Measurements from ENCODE around the gene SYNPO2L. TPM values are rescaled to one million over a fixed set of nuclear protein-coding genes. Genes with fewer than 3 reads are reported as not detected.
"Not testable (repeated sequence)": the region's sequence is repeated elsewhere in the genome, so short reads cannot be mapped to it uniquely, and the experiment has no call there.

SYNPO2L gene
- total and polyA plus RNA-seq, 4 donors: 0.13 to 0.63 (median 0.18) TPM; not detected in 1

GRCh38 chr10:73674546-73674945 is 18.7 kb upstream of the SYNPO2L start:
- H3K27ac ChIP-seq (ENCODE audit: low read depth in 1 of 2, low read length in 2 of 2); H3K4me3 ChIP-seq (ENCODE audit: low read length in 2 of 2); H3K27me3 ChIP-seq (ENCODE audit: control insufficient read depth in 1 of 2, insufficient read depth in 2 of 2, low read length in 1 of 2); H3K4me1 ChIP-seq (ENCODE audit: control insufficient read depth in 1 of 2, insufficient read depth in 2 of 2, low read length in 2 of 2); DNase-seq; intact Hi-C loops (cut with DNase I); ATAC-seq (ENCODE audit: low FRiP score); H3K9me3 ChIP-seq (ENCODE audit: control insufficient read depth, low read length); H3K36me3 ChIP-seq (ENCODE audit: control insufficient read depth in 1 of 2, insufficient read depth in 2 of 2, low read length in 1 of 2): not testable (repeated sequence)
- WGBS, 2 donors: 95 to 96% methylated on average over 12 to 15 of the region's 20 CpGs

DNA sequence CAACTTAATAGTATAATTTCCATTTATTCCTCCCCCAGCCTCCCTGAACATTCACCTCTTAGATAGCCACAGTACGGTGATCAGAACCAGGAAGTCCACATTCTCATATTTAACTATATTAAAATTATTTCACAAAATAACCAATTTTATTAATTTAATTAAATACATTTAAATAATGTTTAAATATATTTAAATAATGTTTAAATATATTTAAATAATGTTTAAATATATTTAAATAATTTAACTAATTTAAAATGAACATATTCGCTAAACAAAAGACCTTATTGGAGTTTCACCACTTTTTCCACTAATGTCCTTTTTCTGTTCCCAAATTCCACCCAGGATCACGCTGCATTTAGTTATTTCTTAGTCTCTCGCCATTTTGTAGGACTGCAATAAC is 12.5 kb upstream of the SYNPO2L start:
- WGBS, 2 donors: 81 to 90% methylated on average over 2 to 3 of the region's 4 CpGs
- ATAC-seq (ENCODE audit: low FRiP score); intact Hi-C loops (cut with DNase I): not testable (repeated sequence)

GRCh38 chr10:73666153-73666809 is 10.5 kb upstream of the SYNPO2L start:
- DNase-seq; H3K9me3 ChIP-seq (ENCODE audit: control insufficient read depth, low read length); H3K36me3 ChIP-seq (ENCODE audit: control insufficient read depth in 1 of 2, insufficient read depth in 2 of 2, low read length in 1 of 2); H3K27ac ChIP-seq (ENCODE audit: low read depth in 1 of 2, low read length in 2 of 2); H3K4me1 ChIP-seq (ENCODE audit: control insufficient read depth in 1 of 2, insufficient read depth in 2 of 2, low read length in 2 of 2); H3K4me3 ChIP-seq (ENCODE audit: low read length in 2 of 2); ATAC-seq (ENCODE audit: low FRiP score); intact Hi-C loops (cut with DNase I); H3K27me3 ChIP-seq (ENCODE audit: control insufficient read depth in 1 of 2, insufficient read depth in 2 of 2, low read length in 1 of 2): not testable (repeated sequence)
- WGBS, 2 donors: 37 to 42% methylated on average over 4 of the region's 5 CpGs

More for the DNA sequence above, 12.5 kb upstream of the SYNPO2L start:
- H3K9me3 ChIP-seq (ENCODE audit: control insufficient read depth, low read length); H3K36me3 ChIP-seq (ENCODE audit: control insufficient read depth in 1 of 2, insufficient read depth in 2 of 2, low read length in 1 of 2); H3K27ac ChIP-seq (ENCODE audit: low read depth in 1 of 2, low read length in 2 of 2); H3K4me1 ChIP-seq (ENCODE audit: control insufficient read depth in 1 of 2, insufficient read depth in 2 of 2, low read length in 2 of 2); DNase-seq; H3K27me3 ChIP-seq (ENCODE audit: control insufficient read depth in 1 of 2, insufficient read depth in 2 of 2, low read length in 1 of 2); H3K4me3 ChIP-seq (ENCODE audit: low read length in 2 of 2): not testable (repeated sequence)

GRCh38 chr10:73665581-73665980 is 9.8 kb upstream of the SYNPO2L start:
- 94 to 99% methylated on average over 2 to 3 of the region's 3 CpGs for WGBS, 2 donors
- intact Hi-C loops (cut with DNase I): not testable (repeated sequence)

GRCh38 chr10:73664156-73665040 is 8.6 kb upstream of the SYNPO2L start:
- 78 to 81% methylated on average over 13 of the region's 13 CpGs for WGBS, 2 donors
- ATAC-seq (ENCODE audit: low FRiP score); DNase-seq: not testable (repeated sequence)

More at GRCh38 chr10:73665581-73665980, 9.8 kb upstream of the SYNPO2L start:
- H3K9me3 ChIP-seq (ENCODE audit: control insufficient read depth, low read length); H3K27ac ChIP-seq (ENCODE audit: low read depth in 1 of 2, low read length in 2 of 2); H3K27me3 ChIP-seq (ENCODE audit: control insufficient read depth in 1 of 2, insufficient read depth in 2 of 2, low read length in 1 of 2); H3K36me3 ChIP-seq (ENCODE audit: control insufficient read depth in 1 of 2, insufficient read depth in 2 of 2, low read length in 1 of 2); ATAC-seq (ENCODE audit: low FRiP score); H3K4me1 ChIP-seq (ENCODE audit: control insufficient read depth in 1 of 2, insufficient read depth in 2 of 2, low read length in 2 of 2); H3K4me3 ChIP-seq (ENCODE audit: low read length in 2 of 2); DNase-seq: not testable (repeated sequence)

DNA sequence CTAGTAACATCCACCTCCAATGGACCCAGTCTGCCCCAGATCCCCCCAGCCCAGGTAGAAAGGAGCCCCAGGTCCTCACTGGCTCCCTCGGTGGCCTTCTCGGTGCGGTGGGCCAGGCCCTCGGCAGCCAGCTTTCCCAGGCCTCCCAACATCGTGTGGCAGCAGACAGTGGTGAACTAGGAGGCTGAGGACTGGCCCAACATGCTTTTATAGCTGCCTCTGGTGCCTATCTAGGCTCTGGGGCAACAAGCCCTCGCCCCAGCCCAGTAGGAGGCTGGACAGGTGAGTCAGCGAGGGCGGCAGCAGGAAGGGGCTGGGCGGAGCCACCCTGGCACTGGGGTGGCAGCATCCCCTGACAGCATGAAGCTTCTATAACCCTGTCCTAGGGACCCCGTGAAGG is 7.8 kb upstream of the SYNPO2L start:
- H3K4me1 ChIP-seq (ENCODE audit: control insufficient read depth in 1 of 2, insufficient read depth in 2 of 2, low read length in 2 of 2); intact Hi-C loops (cut with DNase I); H3K27ac ChIP-seq (ENCODE audit: low read depth in 1 of 2, low read length in 2 of 2); ATAC-seq (ENCODE audit: low FRiP score); H3K4me3 ChIP-seq (ENCODE audit: low read length in 2 of 2); DNase-seq; H3K9me3 ChIP-seq (ENCODE audit: control insufficient read depth, low read length); H3K36me3 ChIP-seq (ENCODE audit: control insufficient read depth in 1 of 2, insufficient read depth in 2 of 2, low read length in 1 of 2); H3K27me3 ChIP-seq (ENCODE audit: control insufficient read depth in 1 of 2, insufficient read depth in 2 of 2, low read length in 1 of 2): not testable (repeated sequence)
- 76 to 81% methylated on average over 9 to 10 of the region's 10 CpGs for WGBS, 2 donors

More at GRCh38 chr10:73664156-73665040, 8.6 kb upstream of the SYNPO2L start:
- H3K4me1 ChIP-seq (ENCODE audit: control insufficient read depth in 1 of 2, insufficient read depth in 2 of 2, low read length in 2 of 2); H3K4me3 ChIP-seq (ENCODE audit: low read length in 2 of 2); H3K27ac ChIP-seq (ENCODE audit: low read depth in 1 of 2, low read length in 2 of 2); H3K36me3 ChIP-seq (ENCODE audit: control insufficient read depth in 1 of 2, insufficient read depth in 2 of 2, low read length in 1 of 2); H3K9me3 ChIP-seq (ENCODE audit: control insufficient read depth, low read length); H3K27me3 ChIP-seq (ENCODE audit: control insufficient read depth in 1 of 2, insufficient read depth in 2 of 2, low read length in 1 of 2); intact Hi-C loops (cut with DNase I): not testable (repeated sequence)

DNA sequence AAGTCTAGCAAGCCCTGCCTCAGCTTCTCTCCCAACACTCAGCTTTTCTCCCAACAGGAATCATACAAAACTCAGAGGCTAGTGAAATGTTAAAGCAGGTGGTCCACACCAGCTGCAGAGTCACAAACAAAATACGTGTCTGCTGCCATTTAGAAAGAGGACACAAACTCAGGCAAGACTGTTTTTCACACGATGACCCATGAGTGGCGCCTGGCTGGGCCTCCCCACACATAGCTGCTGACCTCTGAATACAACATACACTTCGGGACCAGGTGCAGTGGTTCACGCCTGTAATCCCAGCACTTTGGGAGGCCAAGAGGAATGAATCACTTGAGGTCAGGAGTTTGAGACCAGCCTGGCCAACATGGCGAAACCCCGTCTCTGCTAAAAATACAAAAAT is 6.9 kb upstream of the SYNPO2L start:
- H3K36me3 ChIP-seq (ENCODE audit: control insufficient read depth in 1 of 2, insufficient read depth in 2 of 2, low read length in 1 of 2); H3K27ac ChIP-seq (ENCODE audit: low read depth in 1 of 2, low read length in 2 of 2); H3K4me1 ChIP-seq (ENCODE audit: control insufficient read depth in 1 of 2, insufficient read depth in 2 of 2, low read length in 2 of 2); intact Hi-C loops (cut with DNase I); DNase-seq; H3K9me3 ChIP-seq (ENCODE audit: control insufficient read depth, low read length); H3K27me3 ChIP-seq (ENCODE audit: control insufficient read depth in 1 of 2, insufficient read depth in 2 of 2, low read length in 1 of 2); H3K4me3 ChIP-seq (ENCODE audit: low read length in 2 of 2); ATAC-seq (ENCODE audit: low FRiP score): not testable (repeated sequence)
- WGBS, 2 donors: 79 to 85% methylated on average over 7 of the region's 7 CpGs

GRCh38 chr10:73655257-73655989 is 406 bp downstream of the SYNPO2L start:
- no peak overlapping the region for H3K4me3 ChIP-seq (ENCODE audit: low read length in 2 of 2)
- DNase-seq (no peak), ATAC-seq (ENCODE audit: low FRiP score) (no peak)
- H3K36me3 ChIP-seq (ENCODE audit: control insufficient read depth in 1 of 2, insufficient read depth in 2 of 2, low read length in 1 of 2): no peaks in the 10 kb centered on the region
- 58 to 67% methylated on average over 12 of the region's 12 CpGs for WGBS, 2 donors
- H3K27me3 ChIP-seq (ENCODE audit: control insufficient read depth in 1 of 2, insufficient read depth in 2 of 2, low read length in 1 of 2): no peaks in the 10 kb centered on the region
- H3K9me3 ChIP-seq (ENCODE audit: control insufficient read depth, low read length): no peaks in the 10 kb centered on the region
- no peak overlapping the region for H3K27ac ChIP-seq (ENCODE audit: low read depth in 1 of 2, low read length in 2 of 2)
- no peaks in the 10 kb centered on the region for H3K4me1 ChIP-seq (ENCODE audit: control insufficient read depth in 1 of 2, insufficient read depth in 2 of 2, low read length in 2 of 2)
- intact Hi-C loops (cut with DNase I): no loop called here

Measured in aorta (tissue), 5 donors.